GM12878 (cell line): ENCODE data around the gene IRGM. TPM values are rescaled to one million over a fixed set of nuclear protein-coding genes. Genes with fewer than 3 reads are reported as not detected.
"Not testable (repeated sequence)": the region's sequence is repeated elsewhere in the genome, so short reads cannot be mapped to it uniquely, and the experiment has no call there.

Source experiments
- ATAC-seq: fragments of 200-7000 bp; cut with Tn5 transposase; 3 replicates; pipeline ENCODE4 v1.9.1; 2020; ENCODE audit warnings: mild to moderate bottlenecking, moderate library complexity
- BruUV-seq: library from RNA; stranded (reverse); fragments of 400-500 nt; replicated peaks from 2 replicates; lab custom pipeline; 2021; lab: Mats Ljungman, UMichigan
- CTCF ChIA-PET: fragments of 300-600 bp; sonication (Branson Sonifier 250); formaldehyde crosslinking; extraction: SDS; loops from one replicate; lab custom pipeline; 2021; ENCODE audit warnings: inconsistent platforms; lab: Yijun Ruan, JAX
- POLR2A ChIA-PET: fragments of 350-600 bp; formaldehyde crosslinking; extraction: SDS; loops from one replicate; lab custom pipeline; 2021; ENCODE audit warnings: inconsistent platforms; lab: Charles Lee
- RAD21 ChIA-PET: fragments of 300-600 bp; sonication (Branson Sonifier 250); formaldehyde crosslinking; loops from one replicate; lab custom pipeline; 2023; ENCODE audit warnings: antibody characterized with exemption; ENCODE audit not compliant: unreplicated experiment; lab: Charles Lee
- SMC1A ChIA-PET: fragments of 300-600 bp; sonication (Branson Sonifier 250); formaldehyde crosslinking; loops from one replicate; lab custom pipeline; 2023; ENCODE audit not compliant: unreplicated experiment, uncharacterized antibody; lab: Charles Lee
- DNase-seq: peaks from one replicate; pipeline ENCODE4 v3.0.0-alpha.2; 2011; ENCODE audit warnings: low read depth, low spot score
- FAIRE-seq: peaks from 3 replicates; lab custom pipeline; 2011; peaks lifted over from hg19 to GRCh38; lab: Jason Lieb, UNC
- H2AFZ ChIP-seq: 2 replicates; pipeline ENCODE4 v1.6.0; 2011; ENCODE audit warnings: low read depth, low read length, control low read depth; ENCODE audit not compliant: control insufficient read depth
- H3K27ac ChIP-seq: 2 replicates; pipeline ENCODE4 v1.5.1; 2011; ENCODE audit warnings: control low read depth; ENCODE audit not compliant: control insufficient read depth, insufficient read depth
- H3K27me3 ChIP-seq, 2 experiments: replicated peaks in 1 of 2; 2 replicates each; pipeline versions ENCODE4 v1.6.0 to v1.6.1; 2011; ENCODE audit warnings: low read length in 1 of 2; ENCODE audit not compliant: control insufficient read depth in 2 of 2, insufficient read depth in 2 of 2
- H3K36me3 ChIP-seq, 2 experiments: 2 replicates each; pipeline ENCODE4 v1.5.1; 2011; ENCODE audit warnings: low read length in 1 of 2; ENCODE audit not compliant: control insufficient read depth in 2 of 2, insufficient read depth in 2 of 2
- H3K4me1 ChIP-seq: 2 replicates; pipeline ENCODE4 v1.6.1; 2011; ENCODE audit warnings: mild to moderate bottlenecking, low read length, moderate library complexity, mixed read lengths; ENCODE audit not compliant: control insufficient read depth, insufficient read depth
- H3K4me2 ChIP-seq: 2 replicates; pipeline ENCODE4 v1.6.0; 2011; ENCODE audit warnings: control low read depth; ENCODE audit not compliant: control insufficient read depth, insufficient read depth
- H3K4me3 ChIP-seq: fragments of 200-600 bp; sonication (generic); 2 replicates; pipeline ENCODE4 v1.5.1; 2016
- H3K79me2 ChIP-seq: 2 replicates; pipeline ENCODE4 v1.6.0; 2011; ENCODE audit warnings: low read length; ENCODE audit not compliant: control insufficient read depth, insufficient read depth
- H3K9ac ChIP-seq: 2 replicates; pipeline ENCODE4 v1.8.0; 2011; ENCODE audit warnings: low read length, control low read depth, mixed read lengths; ENCODE audit not compliant: control insufficient read depth, insufficient read depth
- H3K9me3 ChIP-seq: replicated peaks from 3 replicates; pipeline ENCODE4 v1.5.1; 2011; ENCODE audit warnings: mild to moderate bottlenecking, low read length; ENCODE audit not compliant: control insufficient read depth, insufficient read depth
- H4K20me1 ChIP-seq: 2 replicates; pipeline ENCODE4 v1.6.0; 2011; ENCODE audit not compliant: control insufficient read depth, insufficient read depth
- CEBPZ ChIP-seq: fragments of 150-350 bp; IDR thresholded peaks from 2 replicates; pipeline ENCODE4 v1.6.1; 2016; ENCODE audit warnings: low read depth, low read length
- POU2F2 ChIP-seq: IDR thresholded peaks from 3 replicates; pipeline ENCODE4 v1.6.1; 2011; ENCODE audit warnings: low read depth, mild to moderate bottlenecking, low read length, borderline replicate concordance
- TCF3 ChIP-seq: IDR thresholded peaks from 2 replicates; pipeline ENCODE4 v1.6.1; 2012; ENCODE audit warnings: low read depth, mild to moderate bottlenecking, low read length, borderline replicate concordance; ENCODE audit not compliant: insufficient read depth
- WGBS: methylation state at CpG from one replicate; pipeline ENCODE4 v1.1.6; 2016; ENCODE audit warnings: low lambda C conversion rate; ENCODE audit not compliant: insufficient replicate concordance, insufficient coverage; ENCODE audit errors: missing lambda C conversion rate; 5-methylcytosine and 5-hydroxymethylcytosine counted together
- in situ Hi-C: fragments of 300-500 bp; cut with MboI; formaldehyde crosslinking; loops from 9 replicates; pipeline ENCODE4 v1.14.3; 2018; ENCODE audit warnings: mixed read lengths
- intact Hi-C: fragments of 100-400 bp; cut with micrococcal nuclease; formaldehyde crosslinking; loops from one replicate; pipeline ENCODE4 v1.14.2; 2022; ENCODE audit not compliant: unreplicated experiment
- polyA plus RNA-seq, 11 experiments: library from polyadenylated mRNA; depleted of rRNA in 4 of 11; unstranded in 6 of 11; stranded (reverse) in 5 of 11; fragments of >200 nt; fragmentation: Nextera tagmentation in 4 of 11; fragmentation: Illumina TruSeq in 1 of 11; extraction: Ambion mirVana in 4 of 11; extraction: Trizol in 1 of 11; gene quantifications; 1 replicate in 1 of 11; 2 replicates in 10 of 11; pipeline versions ENCODE4 v1.2.1 to v1.2.3, GENCODE V29; 2011 to 2016; ENCODE audit warnings: inconsistent platforms in 2 of 11, missing spikeins in 2 of 11, low read depth in 1 of 11
- total RNA-seq, 4 experiments: library from RNA; depleted of rRNA in 3 of 4; stranded (reverse); fragments of >200 nt in 3 of 4; fragmentation: Illumina TruSeq in 1 of 4; extraction: Trizol in 1 of 4; gene quantifications; 2 replicates each; pipeline versions ENCODE4 v1.2.1 to v1.2.3, GENCODE V29; 2013 to 2021

Gene IRGM
- total and polyA plus RNA-seq, 10 of the 15 experiments (the other 5 are each of a cell fraction or from before 2014, with no cell fraction given): 0.11 to 0.38 (median 0.27) TPM; not detected in 2

GRCh38 chr5:150816946-150817345 is 29.4 kb upstream of the IRGM start (continued):
- TF ChIP-seq CEBPZ: no peak
- TF ChIP-seq POU2F2: no peak

GRCh38 chr5:150829744-150830143 is 16.6 kb upstream of the IRGM start:
- CTCF ChIA-PET: no interaction called here
- TF ChIP-seq TCF3: no peak
- TF ChIP-seq, all 136 proteins: peak for 0
- DNase-seq (no peak), ATAC-seq (no peak), FAIRE-seq (no peak)
- Histone ChIP-seq H3K79me2 (no peaks in the 10 kb centered on the region), H3K4me3 (no peak overlapping the region), H3K27ac (no peak overlapping the region), H3K4me2 (no peak overlapping the region), H3K9ac (no peak overlapping the region), H3K4me1 (no peaks in the 10 kb centered on the region), H3K36me3 (no peaks in the 10 kb centered on the region), H2AFZ (no peak overlapping the region), H3K27me3 (no peaks in the 10 kb centered on the region), H3K9me3 (peaks cover 1% of the 10 kb centered on the region; the same call in 2 of the 3 replicates), H4K20me1 (no peaks in the 10 kb centered on the region)
- BruUV-seq: no TSS peak
- SMC1A ChIA-PET: no interaction called here
- POLR2A ChIA-PET: no interaction called here
- intact Hi-C loops: no loop called here
- RAD21 ChIA-PET: no interaction called here
- 26% methylated on average over 5 of the region's 5 CpGs for WGBS
- in situ Hi-C loops: no loop called here

- intact Hi-C loops, H3K79me2 ChIP-seq, H3K4me1 ChIP-seq, ATAC-seq, H3K27ac ChIP-seq, H3K9ac ChIP-seq, H3K4me2 ChIP-seq, CTCF ChIA-PET, SMC1A ChIA-PET, H2AFZ ChIP-seq, H3K36me3 ChIP-seq, BruUV-seq, DNase-seq, POLR2A ChIA-PET, H3K27me3 ChIP-seq, FAIRE-seq, in situ Hi-C loops, H3K9me3 ChIP-seq, H4K20me1 ChIP-seq, H3K4me3 ChIP-seq, RAD21 ChIA-PET: not testable (repeated sequence)
- 17% methylated on average over 3 of the region's 3 CpGs for WGBS
Measured at GRCh38 chr5:150831821-150832220, 14.5 kb upstream of the IRGM start.
